Measurements from ENCODE around the gene MAP3K6. TPM values are rescaled to one million over a fixed set of nuclear protein-coding genes. Genes with fewer than 3 reads are reported as not detected.

The MAP3K6 gene
- polyA plus RNA-seq, 1 donor = 7.1 TPM

DNA sequence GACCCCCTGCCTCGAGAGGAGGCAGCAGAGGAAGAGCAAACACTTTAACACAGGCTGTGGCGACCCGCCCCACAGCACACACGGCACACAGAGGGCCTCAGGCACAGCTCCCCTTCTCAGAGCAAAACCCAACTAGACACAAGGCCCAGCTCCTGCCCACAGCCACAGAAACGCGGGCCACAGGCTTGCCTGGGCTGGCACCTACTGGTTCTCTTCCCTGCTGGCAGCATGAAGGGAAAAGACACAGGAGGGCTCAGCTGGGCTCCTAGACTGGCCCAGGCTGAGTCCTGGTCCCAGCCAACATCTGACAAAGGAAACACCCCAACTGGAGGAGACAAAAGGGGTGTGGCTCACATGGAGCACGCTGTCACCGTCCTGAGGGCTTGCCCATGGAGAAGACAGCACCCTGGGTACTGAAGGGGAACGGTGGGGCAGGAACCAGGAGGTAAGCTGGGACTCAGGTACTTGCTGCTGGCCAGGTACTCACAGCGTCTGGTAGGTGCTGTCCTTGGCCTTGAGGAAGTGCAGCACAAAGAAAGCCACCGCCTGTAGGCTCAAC, 12.9 kb upstream of the MAP3K6 start:
- DNase-seq = no peak

DNA sequence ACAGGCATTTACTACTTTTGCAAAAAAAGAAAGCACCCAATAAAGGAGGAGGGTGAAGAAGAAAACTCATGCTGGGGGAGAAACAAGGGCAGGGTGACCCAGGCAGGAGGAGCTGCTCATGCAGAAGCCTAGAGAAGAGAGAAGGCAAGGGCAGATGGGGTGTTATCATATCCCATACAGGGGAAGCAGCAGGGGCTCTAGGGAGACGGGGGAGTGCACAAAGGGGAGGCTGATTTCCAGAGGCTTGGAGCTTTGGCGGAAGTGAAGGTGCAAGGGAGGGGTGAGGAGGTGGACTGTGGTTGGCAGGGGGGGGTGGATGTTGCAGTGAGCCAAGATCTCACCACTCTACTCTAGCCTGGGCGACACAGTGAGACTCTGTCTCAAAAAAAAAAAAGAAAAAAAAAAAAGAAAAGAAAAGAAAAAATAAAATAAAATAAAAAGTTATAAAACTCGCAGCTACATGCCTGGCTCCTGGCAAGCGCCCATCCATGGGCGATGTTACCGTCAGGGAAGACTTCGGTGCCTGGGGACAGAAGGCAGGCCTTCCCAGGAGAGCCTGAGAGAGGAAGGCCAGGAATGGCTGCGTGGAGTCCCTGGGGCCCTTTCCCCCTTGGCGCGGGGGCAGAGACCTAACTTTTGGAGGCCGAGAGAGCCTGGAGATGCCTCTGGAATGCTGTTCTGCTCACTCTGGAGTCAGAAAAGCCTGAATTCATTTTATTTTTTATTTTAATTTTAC, 11.2 kb upstream of the MAP3K6 start:
- DNase-seq = no peak

- DNase-seq = no peak
Measured at GRCh38 chr1:27374362-27375086, 7.8 kb upstream of the MAP3K6 start, which contains the start of gene FCN3. Gene FCN3, minus strand, starts transcription at chr1:27374824. Its CDS starts 6 bp downstream, at chr1:27374818.

DNA sequence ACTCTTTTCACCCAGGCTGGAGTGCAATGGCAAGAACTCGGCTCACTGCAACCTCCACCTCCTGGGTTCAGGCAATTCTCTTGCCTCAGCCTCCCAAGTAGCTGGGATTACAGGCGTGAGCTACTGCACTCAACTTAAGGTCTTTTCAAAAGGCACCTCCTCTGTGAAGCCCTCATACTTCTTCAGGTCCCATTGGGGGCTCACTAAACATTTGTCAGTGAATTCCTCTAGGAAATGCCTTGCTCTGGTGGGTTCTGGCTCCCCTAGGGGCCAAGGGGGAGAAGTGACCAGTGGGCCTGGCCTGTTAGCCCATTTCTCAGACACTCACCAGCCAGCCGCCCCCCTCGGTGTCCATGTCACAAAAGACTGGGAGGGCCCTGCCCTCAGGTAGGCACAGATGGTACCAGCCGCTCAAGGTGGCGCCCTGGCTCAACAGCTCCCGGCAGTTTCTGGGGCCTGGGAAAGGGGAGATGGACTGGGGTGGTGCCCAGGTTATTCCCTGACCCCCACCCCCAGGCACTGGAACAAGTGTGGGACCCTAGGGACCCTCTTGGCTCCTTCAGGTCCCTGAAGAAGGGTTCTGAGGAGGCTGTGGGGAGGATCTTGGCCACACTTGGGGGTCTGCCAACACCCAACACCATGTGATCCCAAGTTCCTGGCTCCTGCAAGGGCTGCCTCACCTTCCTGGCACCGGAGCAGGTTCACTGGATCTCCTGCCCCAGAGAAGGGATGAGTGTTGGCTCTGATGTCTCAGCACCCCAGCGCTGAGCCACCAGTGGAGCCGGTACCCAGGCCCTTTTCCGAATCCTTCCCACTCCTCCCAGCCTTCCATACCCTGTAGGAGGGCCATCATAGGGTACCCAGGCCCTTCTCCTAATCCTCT, 6.3 kb upstream of the MAP3K6 start:
- no peak for DNase-seq

DNA sequence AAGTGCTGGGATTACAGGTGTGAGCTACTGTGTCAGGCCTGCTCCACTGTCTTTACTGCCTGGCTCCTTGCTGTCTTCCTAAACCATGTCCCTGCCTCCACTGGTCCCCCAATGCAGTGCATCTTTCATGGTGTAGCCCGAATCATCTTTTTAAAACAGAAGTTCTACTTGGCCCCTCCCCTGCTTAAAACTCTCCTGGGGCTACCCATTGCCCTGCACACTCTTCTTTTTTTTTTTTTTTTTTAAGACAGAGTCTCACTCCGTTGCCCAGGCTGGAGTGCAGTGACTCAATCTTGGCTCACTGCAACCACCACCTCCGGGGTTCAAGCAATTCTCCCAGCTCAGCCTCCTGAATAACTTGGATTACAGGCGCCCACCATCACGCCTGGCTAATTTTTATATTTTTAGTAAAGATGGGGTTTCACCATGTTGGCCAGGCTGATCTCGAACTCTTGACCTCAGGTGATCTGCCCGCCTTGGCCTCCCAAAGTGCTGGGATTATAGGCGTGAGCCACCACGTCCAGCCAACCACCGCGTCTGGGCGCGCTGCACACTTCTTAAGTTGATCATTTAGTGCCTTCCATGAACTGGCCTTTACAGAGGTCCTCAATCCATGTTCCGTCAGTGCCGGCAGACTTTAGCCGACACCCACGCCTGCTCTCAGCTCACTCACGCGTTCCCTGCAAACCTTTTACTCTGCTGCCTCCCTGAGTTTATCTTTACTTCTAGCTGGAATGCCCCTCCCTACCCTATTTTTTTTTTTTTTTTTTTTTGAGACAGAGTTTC, 5.5 kb upstream of the MAP3K6 start:
- no peak for DNase-seq

GRCh38 chr1:27368869-27369582, 2.3 kb upstream of the MAP3K6 start:
- no peak for DNase-seq

DNA sequence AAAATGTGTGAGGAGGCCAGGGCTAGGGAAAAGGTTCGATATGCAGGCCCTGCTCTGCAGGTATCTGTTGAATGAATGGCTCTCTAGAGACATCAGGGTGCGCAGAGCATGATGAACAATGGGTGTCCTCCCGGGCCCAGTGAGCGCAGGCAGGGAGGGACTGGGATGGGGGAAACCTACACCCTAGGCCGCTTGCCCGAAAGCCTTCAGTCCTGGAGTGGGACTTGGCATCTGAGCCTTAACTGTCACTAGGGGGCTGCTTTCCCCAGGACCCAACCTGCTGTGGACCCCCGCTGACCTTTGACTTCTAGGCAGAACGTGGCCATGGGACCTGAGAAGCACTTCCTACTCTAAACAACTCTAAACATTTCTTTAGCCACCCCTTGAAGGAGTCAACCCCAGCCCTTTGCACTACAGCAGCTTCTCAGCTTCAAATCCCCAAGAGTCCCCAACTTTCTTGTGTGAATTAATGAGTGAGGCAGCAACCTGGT, 444 bp upstream of the MAP3K6 start:
- no peak for DNase-seq

DNA sequence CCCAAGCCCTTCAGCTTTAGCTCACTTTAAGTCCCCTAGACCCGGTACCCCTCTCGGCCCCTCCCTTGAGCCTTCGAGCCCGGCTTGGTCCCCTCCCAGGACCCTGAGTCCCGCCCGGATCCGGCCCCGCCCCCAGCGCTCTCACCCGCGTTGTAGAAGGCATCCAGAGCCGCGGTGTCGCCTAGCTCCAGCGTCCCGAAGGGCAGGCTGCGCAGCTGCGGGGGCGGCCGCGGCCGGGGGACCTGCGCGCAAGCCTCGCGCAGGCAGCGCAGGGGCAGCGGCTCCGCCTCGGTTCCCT, 699 bp downstream of the MAP3K6 start:
- peak; percentile 75 for DNase-seq

DNA sequence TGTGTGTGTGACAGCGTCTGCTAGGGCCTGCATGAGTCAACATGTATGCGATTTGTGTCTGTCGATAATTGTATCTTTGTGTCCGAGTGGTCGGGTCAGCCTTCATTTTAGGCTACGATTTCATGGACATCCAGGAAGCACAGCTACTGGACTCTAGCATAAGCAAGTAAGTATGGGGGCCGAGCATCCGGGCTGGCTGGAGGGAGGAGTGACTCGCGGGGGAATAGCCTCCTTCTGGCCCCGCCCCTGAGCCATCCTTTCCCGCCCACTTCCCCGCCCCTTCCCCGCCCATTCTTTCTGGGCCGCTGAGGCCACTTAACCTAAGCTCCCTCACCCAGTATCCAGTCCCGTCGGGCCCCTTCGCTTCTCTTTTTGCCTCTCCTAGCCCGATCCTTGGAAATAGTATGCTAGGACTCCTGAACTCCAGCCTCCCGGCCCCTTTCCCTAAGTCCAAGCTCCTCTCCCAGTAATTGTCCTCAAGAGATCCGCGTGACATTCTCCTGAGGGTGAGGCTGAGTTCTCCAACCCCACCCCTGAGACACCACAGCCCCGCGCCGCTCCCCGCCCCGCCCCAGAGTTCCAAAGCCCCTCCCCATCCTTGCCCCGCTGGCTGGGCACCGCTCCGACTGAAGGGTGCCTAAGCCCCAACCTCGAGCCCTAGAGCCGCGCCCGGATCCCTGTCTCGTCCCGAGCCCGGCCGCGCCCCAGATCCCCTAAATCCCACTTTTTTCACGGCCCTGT, 1.2 kb downstream of the MAP3K6 start:
- DNase-seq = peak; percentile 87

- no peak for DNase-seq
Measured at GRCh38 chr1:27364696-27365371, 1.9 kb downstream of the MAP3K6 start.

- DNase-seq = no peak
Measured at GRCh38 chr1:27363766-27364695, 2.7 kb downstream of the MAP3K6 start.

GRCh38 chr1:27361553-27361952, 5.2 kb downstream of the MAP3K6 start:
- no peak for DNase-seq

GRCh38 chr1:27361044-27361402, 5.7 kb downstream of the MAP3K6 start:
- no peak for DNase-seq

DNA sequence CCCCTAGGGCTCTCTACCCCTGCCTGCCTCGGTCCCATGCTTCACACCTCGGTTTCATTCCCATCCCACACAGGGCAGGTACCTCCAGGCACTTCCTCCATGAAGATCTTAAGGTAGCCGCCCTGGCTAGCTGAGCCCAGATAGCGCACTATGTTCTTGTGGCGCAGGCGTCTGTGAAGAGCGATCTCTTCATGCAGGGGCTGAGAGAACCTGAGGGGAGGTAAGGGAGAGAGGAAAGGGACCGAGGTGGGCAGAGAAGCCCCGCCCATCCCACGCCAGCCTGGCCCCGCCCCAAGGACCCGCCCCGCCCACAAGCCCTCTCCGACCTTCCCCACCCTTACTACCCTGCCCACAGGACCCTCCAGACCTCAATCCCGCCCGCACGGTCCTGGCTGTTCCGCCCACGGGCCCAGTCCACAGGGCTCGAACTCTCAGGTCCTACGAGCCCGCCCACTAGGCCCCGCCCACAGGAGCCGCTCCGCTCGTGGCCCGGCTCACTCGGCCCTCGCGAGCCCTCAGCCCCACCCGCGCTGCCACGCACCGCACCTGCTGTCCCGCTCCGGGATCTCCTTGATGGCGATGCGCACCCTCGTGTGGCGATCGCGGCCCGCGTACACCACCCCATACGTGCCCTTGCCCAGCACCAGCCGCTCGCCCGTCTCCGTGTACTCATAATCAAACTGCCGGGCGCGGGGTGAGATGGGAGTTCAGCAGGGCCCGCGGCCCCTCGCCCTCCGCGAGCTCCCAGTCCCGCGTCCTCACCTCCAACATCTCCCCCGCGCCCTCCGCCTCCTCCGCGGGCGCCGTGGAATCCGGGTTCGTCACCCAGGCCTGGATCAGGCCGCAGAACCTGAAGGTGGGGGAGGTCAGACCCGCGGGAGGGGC, 6.4 kb downstream of the MAP3K6 start:
- DNase-seq = no peak

- DNase-seq = no peak
Measured at GRCh38 chr1:27359822-27360158, 7.0 kb downstream of the MAP3K6 start.

DNA sequence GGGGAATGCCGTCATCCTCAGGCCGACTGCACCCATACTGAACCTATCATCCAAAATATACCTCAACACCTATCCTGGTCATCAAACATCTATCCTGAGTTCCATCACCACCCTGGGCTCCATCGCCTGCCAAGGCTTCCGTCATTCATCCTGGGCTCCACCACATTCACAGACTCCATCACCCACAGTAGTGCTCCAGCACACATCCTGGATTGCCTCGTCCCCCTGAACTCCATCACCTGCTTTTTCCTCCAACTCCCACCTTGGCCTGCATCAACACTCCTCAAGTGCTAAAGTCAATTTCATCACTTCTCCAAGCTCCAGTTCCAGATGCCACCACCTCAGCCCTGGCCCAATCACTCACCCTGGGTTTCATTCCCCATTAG, 7.8 kb downstream of the MAP3K6 start:
- DNase-seq = no peak

Data from left kidney (tissue), 2 donors.